GM19238 (cell line): ENCODE measurements around the gene CEP104.

Experiments
- DNase-seq: peaks from one replicate; pipeline ENCODE4 v3.0.0; 2011; ENCODE audit warnings: low spot score; ENCODE audit not compliant: insufficient read length

CEP104 gene

DNA sequence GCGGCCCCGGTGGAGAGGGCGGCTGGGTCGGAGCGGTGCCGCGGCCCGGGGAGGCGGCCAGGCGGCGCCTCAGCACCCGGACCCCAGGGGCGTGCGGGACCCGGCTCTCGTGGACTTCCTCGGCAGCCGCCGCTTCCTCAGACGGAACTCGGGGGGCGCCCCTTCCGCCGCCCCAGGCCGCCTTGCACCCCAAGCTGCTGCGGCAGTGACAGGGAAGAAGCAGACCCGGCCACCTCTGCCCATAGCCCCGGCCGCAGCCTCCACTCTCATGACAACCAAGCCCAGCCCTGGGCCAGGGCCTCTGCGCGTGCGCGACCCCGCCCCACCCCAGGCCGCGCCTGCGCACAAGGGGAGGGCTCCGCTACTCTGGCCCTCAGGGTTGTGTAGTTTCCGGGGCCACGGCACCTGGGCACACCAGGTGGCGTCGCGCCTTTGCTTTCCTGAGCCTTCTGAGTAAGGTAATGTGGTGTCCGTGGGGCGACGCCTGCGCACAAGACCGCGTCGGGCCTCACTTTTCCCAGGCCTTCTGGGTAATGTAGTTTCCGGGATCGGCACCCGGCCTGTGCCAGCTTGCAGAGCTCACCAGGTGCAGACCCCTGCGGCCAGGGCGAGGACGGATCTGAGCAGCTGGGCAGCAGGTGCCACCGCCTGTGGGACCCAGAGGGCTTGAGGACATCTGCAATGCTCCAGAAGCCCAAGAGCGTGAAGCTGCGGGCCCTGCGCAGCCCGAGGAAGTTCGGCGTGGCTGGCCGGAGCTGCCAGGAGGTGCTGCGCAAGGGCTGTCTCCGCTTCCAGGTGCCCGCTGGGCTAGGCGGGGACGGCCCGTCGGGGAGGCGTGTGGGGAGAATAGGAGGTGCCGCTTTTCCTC, at the start of gene CEP104, which contains the start of gene DFFB:
TSS of gene CEP104 (minus strand) at position 289 of the 868 bp plus-strand sequence. CDS start 4,804 bp downstream, outside the sequence.
TSS of gene DFFB (plus strand) at position 554 of the 868 bp plus-strand sequence. CDS start at position 682, 128 bp downstream.
- peak; percentile 99 for DNase-seq

DNA sequence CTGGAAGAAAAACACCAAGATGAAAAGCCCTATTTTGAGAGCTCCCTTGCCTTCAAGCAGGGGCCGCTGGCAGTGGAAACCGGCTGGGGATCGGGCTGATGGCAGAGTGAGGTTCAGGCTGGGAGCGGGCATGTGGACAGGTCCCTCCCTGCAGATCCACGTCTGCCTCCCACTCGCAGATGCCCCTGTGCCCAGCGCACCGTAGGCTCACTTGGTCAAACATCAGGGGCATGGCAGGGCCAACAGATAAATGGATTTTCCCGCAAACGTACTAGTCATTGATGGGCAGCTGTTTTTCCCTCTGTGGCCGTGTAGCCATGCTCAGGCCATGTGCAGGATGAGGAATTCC, 49.6 kb upstream of the CEP104 start:
- no peak for DNase-seq

DNA sequence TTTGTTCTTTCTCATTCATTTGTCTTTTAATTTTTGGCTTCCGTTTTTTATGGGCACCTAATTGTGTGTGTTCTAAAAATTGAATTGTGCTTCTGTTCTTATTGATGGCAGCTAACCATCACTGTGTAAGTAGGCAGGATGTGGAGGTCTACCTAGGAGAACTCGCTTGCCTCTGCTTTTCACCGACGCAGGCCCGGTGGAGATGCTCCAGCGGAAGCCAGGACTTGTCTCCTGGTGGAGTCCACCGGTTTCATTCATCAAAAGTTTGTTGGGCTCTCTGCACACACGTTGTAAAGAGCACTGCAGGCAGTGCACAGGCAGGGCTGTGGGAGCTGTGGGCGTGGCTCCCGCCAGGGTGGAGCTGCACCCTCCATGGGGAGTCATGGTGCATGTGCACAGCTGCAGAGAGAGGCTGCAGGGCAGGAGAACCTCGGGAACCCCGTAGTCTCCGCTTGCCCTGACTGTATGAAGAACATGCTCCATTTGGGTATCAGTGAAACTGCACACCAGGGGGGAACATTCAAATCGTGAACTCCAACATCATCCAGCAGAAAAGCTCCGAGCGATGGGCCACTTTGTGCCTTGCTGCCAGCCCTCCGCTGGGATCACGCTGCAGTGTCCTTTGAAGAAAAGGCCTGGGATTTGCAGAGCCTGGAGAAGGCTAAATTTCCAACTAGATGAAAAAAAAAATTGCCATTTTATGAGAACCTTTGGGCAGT, 49.1 kb upstream of the CEP104 start:
- no peak for DNase-seq

DNA sequence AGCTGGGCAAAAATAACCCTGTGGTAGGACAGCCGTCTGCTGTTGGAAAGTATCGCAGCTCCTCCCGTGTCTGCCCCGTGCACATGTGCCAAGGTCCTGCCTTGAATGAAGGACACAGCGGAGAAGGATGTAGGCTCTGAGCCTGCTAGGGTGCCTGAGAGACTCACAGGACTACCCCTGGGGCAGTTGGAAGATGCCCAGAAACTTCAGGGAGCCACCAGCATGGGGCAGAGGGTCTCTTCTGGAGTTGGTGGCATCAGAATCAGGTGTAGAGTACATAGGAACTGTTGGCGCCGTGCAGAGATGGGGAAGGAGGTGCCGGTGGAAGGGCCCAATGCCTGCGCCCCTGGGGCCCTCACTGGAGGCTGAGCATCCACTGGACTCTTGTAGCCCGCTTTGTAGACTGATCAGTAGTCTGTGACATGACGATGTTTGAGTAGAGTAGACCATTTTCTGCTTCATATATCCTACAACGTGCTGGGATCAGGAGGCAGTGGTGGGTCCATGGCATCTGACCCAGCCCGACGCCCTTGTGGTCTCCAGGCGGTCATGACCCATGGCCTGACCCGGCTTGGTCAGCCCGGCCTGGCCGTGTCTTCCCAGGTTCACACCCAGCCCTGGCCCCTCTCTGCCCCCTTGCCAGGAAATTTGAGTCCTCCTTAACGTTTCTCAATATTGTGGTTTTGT, 48.4 kb upstream of the CEP104 start:
- DNase-seq, result no peak

DNA sequence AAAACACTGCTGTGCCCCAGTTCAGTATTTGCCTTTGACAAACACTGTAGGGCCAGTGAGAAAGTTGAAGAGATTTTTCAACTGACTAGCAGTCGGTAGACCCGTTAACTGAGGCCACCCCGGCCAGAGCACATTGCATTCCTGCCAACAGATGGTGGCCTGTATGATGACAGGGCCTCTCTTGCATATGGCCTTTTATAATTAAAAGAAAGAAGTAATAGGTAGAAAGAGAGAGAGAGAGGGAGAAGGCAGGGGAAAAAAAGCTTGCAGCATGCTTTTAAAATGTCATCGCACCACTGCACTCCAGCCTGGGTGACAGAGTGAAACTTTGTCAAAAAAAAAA, 47.8 kb upstream of the CEP104 start:
- DNase-seq, result no peak

DNA sequence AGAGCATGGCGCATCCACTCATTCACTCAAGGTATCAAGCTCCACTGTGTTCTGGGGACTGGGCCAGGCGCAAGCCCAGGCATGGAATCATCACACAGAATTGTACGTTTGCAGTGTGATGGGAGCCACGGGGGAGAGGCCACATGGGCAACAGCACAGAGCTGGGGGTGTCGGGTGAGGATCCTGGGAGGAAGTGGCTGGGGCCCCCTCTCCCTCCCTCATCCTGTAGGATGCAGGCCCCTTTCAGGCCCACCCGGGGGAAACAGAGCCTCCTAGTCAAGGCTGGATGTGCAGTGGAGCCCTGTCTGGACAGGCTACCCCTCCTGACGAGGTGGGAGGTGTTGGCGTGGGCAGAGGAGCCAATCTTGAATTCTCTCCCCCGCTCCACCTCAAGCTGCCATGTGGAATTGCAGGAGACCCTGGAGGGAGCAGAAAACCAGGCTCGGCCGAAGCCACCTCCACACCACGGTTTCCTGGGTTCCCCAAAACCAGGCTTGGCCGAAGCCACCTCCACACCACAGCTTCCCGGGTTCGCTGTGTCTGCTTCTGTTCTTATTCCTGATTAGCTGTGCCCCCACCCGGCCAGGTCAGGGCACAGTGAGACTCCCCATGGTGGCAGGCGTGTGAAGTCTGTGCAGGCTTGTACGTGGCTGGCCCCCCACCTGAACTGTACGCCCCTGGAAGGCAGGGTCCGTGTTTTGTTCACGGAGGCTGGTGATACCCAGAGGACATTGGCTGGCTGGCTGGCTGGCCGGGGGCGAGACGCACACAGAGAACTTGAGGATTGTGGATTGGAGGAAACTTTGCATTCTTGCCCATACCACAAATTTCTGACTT, 47.2 kb upstream of the CEP104 start:
- DNase-seq, result no peak

DNA sequence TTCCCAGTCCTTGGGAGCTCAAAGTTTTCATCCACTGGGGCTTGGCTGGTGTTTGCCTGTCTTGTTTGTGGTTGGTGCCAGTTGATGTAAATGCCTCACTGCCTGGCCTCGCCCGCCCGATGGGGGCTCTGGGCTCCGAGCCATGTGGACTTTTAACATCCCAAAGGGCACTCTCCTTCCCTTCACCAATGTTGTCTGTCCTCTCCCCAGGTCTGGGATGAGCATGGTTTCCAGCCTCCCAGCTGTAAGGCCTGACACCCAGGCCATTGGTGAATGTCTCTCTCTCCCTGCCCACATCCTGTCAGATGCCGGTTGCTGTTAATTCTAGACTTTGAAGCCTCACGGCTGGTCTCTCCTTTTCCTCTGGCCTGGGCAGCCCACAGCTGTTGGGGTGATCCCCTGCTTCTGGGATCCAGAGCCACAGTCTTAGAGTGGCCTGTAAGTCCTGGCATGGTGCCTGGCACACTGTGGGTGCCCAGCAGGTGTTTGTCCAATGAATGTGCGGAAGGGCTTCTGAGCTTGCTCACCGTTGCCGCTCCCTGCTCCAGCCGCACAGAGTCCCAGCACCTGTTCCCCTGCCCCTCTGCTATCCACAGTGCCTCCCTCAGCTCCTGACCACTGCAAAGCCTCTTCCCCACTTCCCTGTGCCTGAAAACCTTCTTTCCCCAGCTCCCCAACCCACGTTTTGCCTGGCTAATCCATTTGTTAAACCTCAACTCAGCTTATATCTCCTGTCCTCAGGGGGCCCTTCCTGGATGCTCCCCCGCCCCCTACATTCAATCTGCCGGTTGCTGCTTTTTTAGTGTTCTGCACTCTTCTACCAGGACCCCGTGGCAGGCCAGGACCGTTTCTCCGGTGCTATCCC, 46.4 kb upstream of the CEP104 start:
- DNase-seq, result peak; percentile 30

DNA sequence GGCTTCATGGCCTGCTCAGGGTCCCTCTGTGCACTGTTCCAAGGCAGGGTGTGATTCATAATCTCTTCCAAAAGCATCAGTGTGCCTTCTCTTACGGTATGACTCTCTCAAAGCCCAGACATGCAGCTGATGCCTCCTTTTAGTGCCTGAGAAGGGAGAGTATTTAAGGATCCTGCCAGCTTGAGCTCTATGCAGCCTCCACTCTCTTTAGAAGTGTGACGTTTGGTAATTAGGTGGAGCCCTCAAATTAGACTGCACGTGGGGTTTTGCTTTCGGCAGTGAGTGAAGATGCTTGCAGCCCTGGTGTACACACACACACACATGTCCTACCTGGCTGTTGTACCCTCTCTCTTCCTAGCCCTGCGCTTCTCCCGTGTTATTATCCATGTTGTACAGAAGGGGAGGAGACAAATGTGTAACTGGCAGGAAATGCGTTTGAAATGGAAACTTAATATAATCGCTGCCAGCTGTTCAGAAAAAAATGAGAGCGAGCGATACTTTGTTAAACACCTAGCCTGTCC, 45.6 kb upstream of the CEP104 start:
- DNase-seq, result no peak

DNA sequence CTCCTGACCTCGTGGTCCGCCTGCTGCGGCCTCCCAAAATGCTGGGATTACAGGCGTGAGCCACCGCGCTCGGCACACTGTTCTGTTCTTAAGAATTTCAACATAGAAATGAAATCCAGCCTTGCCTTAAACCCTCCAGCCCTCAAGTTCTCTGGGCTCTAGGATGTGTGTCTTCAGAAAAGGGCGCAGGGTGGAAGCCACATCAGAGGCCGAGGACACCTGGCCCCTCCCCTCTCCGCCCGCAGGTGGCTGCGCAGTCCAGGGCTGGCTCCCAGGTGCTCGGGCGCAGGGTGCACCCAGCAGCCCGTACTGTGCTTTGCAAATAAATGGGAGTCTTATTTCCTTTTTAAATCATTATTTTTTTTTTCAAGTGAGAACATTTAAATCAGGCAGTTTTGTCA, 45.1 kb upstream of the CEP104 start:
- no peak for DNase-seq

DNA sequence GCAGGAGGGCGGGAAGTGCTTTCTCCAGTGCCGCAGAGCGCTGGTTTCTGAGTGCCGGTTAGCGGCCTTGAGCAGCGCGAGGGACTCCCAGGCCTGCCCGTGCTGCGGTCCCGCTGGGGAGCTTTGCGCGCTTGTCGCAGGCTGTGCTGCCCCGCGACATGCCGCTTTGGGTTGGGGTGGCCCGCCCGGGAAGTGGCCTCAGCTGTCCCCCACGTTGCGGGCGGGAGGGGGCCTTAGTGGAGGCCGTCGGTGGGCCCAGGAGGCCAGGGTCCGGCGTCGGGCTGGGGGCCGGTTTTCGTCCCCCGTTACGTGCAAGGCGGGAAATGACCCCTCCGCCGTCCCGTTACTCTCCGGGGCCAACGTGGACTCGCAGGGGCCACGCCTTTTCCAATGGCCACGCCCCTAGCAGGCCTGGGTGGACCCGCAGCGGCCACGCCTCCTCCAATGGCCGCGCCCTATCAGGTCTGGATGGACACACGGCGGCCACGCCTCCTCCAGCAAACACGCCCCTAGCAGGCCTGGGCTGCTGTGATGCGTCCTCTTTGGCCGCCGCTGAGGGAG, 44.0 kb upstream of the CEP104 start:
- peak; percentile 91 for DNase-seq

DNA sequence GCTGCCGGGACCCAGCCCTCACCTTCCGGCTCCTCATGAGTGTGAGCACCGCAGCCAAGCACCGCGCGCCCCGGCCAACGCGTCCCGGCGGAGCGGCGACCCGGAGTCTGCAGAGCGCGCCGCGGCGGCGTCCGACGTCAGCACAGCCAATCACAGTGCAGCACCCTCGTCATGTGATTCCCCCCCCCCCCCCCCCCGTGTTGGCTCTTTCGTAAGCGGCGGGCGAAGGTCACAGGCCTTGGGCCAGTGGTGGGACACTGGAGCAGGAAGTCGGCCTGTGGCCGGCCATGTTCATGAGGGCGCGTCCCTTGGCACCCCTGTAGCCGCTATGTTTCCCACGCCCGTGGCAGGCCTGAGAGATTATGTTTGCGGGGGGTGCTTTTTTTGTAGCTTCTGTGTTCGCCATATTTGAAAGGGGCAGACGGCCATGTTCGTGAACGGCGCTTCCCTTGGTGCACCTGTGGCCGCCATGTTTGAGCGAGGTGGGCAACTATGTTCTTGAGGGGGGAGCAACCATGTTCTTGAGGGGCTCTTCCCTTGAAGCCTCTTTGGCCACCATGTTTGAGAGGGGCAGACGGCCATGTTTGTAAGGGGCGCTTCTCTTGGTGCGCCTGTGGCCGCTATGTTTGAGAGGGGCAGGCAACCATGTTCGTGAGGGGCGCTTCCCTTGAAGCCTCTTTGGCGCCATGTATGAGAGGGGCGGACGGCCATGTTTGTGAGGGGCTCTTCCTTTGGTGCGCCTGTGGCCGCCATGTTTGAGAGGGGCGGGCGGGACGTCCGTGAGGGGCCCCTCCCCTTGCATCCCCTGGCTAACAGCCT, 43.3 kb upstream of the CEP104 start, which contains the start of gene C1orf174:
TSS of gene C1orf174 (minus strand) at position 123 of the 819 bp plus-strand sequence. CDS start at position 37, 86 bp downstream.
- peak; percentile 85 for DNase-seq

DNA sequence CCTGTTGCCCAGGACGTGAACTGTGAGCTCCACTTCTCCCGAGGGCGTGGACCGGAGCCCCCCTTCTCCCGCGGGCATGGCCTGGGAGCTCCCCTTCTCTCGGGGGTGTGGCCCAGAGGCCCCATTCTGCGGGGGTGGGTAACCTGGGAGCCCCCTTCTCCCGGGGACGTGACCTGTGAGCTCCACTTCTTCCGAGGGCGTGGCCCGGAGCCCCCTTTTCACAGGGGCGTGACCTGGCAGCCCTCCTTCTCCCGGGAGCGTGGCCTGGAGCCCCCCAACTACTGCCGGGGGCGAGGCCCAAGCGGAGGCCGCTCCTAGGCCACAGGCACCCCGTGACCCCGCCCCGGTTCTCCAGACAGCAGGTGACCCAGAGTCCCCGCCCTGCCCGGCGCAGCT, 42.7 kb upstream of the CEP104 start:
- peak; percentile 53 for DNase-seq

DNA sequence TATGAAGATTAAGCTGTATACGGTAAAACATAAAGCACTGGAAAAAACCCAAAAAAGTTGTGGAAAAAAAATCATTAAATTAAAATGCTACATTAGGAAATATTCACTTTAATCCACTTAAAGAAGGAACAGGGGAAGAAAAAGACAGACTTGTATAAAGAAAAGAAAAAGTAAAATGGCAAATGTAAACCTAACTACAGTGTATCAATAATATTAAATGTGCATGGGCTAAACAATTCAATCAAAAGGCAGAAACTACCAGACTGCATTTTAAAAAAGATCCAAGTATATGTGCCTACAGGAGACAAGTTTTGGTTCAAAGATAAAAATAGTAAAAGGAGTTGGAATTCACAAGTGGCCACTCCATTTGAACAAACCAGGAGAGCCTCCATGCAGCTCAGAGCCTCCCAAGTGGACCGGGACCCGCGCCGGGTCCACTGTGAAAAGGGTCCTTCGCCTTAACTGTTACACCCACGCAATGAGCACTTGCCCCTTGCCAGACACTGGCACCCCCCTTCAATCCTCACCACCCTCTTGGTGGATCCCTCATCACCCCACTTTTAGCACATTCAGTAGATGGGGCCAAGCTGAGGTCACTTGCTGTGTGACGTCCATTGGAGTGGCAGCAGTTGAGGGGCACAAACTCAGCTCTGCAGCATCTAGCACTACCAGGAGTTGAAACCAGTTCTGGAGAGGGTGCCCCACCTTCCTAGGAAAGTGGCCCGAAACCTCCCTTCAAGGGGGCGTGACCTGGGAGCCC, 42.2 kb upstream of the CEP104 start:
- DNase-seq, result no peak

DNA sequence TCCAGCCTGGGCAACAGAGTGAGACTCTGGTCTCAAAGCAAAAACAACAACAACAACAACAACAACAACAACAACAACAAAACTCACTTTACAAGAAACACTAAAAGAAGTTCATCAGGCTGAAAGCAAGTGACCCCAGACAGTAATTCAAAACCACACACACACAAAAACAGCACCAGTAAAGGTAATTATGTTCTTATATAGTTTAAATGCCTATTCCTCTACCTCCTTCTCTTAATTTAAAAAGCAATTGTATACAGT, 41.4 kb upstream of the CEP104 start:
- no peak for DNase-seq

DNA sequence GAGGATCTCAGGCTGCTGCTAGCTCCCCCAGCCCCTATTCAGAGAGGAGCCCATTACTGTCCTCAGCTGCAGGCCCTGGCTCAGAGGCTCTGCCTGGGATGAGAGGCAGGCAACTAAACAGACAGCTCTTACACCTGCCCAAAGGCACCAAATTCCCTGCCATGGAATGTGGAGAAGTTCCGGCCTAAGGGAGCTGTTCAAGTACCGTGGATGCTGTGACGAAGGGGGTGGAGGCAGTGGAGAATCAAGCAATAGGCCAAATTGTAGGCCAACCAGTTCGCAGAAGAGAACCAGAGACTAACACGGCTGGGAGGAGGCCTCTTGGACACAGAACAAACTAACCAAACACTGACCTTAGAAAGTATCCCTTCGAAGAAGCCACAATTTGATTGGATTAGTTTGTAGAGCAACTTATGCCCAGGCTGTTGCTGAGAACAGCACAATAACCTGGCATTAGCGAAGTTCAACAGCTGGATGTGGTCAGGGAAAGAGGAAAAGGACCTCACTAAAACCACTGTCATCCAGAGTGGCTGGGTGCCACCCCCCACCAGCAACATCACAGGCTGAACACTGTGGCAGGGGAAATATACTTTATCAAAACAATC, 39.5 kb upstream of the CEP104 start:
- no peak for DNase-seq

DNA sequence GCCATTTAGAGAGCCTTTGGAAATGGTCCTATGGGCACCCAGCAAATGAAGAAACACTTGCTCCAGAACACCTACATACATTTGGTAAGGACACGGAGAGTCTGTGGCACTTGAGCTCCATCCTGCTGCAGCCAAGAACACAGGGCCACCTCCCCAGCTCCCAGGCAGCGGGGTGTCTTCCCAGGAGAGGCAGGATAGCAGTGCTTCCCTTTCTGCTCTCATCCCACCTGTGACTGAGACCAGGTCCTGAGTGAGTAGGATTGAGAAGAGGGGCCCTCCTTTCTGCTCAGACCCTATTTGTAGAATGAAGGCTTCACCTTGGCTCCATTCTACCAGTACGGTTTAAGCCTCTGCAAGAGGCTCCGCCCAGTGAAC, 38.9 kb upstream of the CEP104 start:
- DNase-seq, result no peak

DNA sequence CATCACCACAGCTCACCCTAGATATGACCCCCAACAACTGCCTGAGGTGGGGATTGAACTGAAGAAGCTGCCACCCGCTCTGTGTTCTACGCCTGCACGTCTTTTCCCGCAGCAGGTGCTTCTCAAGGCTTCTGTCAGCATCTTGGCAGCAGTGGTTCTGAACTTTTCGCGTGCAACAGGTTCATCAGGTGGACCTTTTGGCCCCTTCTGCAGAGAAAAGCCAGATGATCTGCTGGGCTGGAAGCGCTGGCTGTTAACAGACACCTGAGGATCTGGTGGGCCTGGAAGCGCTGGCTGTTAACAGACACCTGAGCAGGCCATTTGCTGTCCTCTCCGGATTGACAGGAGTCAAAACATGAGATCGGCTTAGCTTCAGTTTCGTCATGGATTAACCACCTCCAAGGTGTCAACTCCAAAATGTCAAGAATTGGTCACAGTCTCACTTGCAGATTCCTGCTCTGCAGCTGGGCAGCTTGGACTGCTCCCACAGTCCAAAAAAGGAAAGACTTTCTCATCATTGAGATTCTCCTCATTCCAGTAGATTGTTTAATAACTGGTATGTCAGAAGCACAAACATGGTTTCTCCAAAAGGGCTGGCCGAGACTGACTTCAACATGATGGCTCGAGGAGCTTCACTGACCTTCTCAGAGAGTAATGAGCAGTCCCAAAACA, 38.4 kb upstream of the CEP104 start:
- DNase-seq, result no peak
